PC-9 (cell line): Measurements from ENCODE around the gene GALNT5.

Source experiments
- CTCF ChIP-seq: fragments of 200-600 bp; sonication (generic); conservative IDR thresholded peaks from 2 replicates; pipeline ENCODE4 v1.6.1; 2017; ENCODE audit warnings: mixed run types, antibody characterized with exemption, mild to moderate bottlenecking, moderate library complexity
- EZH2 ChIP-seq: fragments of 200-600 bp; sonication (generic); IDR thresholded peaks from 2 replicates; pipeline ENCODE4 v1.8.0; 2017; ENCODE audit warnings: antibody characterized with exemption, low read depth

- no peak for TF ChIP-seq CTCF
- no peak for TF ChIP-seq EZH2
These were observed 39.0 kb downstream of the GALNT5 start for GRCh38 chr2:157296490-157296889.
